B cell (primary cell): ENCODE data around the gene CRIM1. TPM values are rescaled to one million over a fixed set of nuclear protein-coding genes. Genes with fewer than 3 reads are reported as not detected.

Source experiments
- ATAC-seq: fragments of 200-7000 bp; cut with Tn5 transposase; one replicate; pipeline ENCODE4 v1.10.0; 2021; ENCODE audit warnings: low read depth, mild to moderate bottlenecking, moderate number of reproducible peaks, moderate library complexity
- CTCF ChIA-PET: fragments of 350-600 bp; sonication (Branson Sonifier 250); formaldehyde crosslinking; loops from one replicate; lab custom pipeline; 2021; ENCODE audit warnings: antibody characterized with exemption, inconsistent platforms; lab: Charles Lee
- POLR2A ChIA-PET: fragments of 350-600 bp; sonication (Branson Sonifier 250); formaldehyde crosslinking; loops from one replicate; lab custom pipeline; 2021; ENCODE audit warnings: antibody characterized with exemption; lab: Charles Lee
- DNase-seq: peaks from one replicate; pipeline ENCODE4 v3.0.0; 2013
- H2AFZ ChIP-seq: 2 replicates; pipeline ENCODE4 v1.6.1; 2012; ENCODE audit warnings: mild to moderate bottlenecking, low read depth, low read length; ENCODE audit not compliant: insufficient read depth, poor library complexity, severe bottlenecking
- H3K27ac ChIP-seq, 2 donors: 1 replicate in 1 of 2; 2 replicates in 1 of 2; pipeline ENCODE4 v1.5.1; 2012 to 2013; ENCODE audit warnings: low read length in 2 of 2, mild to moderate bottlenecking in 2 of 2, moderate library complexity in 1 of 2
- H3K27me3 ChIP-seq, 4 experiments: fragments of 200-600 bp in 1 of 4; sonication (generic) in 1 of 4; replicated peaks in 1 of 4; 1 replicate in 2 of 4; 2 replicates in 2 of 4; pipeline versions ENCODE4 v1.6.1 to v1.7.0; 2013 to 2016; ENCODE audit warnings: low read length in 3 of 4, mild to moderate bottlenecking in 2 of 4, mixed read lengths in 1 of 4, moderate library complexity in 1 of 4; ENCODE audit not compliant: insufficient read depth in 4 of 4, control insufficient read depth in 3 of 4; ENCODE audit errors: control extremely low read depth in 1 of 4
- H3K36me3 ChIP-seq, 2 experiments: replicated peaks in 1 of 2; 1 replicate in 1 of 2; 2 replicates in 1 of 2; pipeline versions ENCODE4 v1.6.1 to v1.7.1; 2013; ENCODE audit warnings: low read length in 1 of 2; ENCODE audit not compliant: insufficient read depth in 2 of 2, control insufficient read depth in 1 of 2; ENCODE audit errors: control extremely low read depth in 1 of 2, extremely low read depth in 1 of 2
- H3K4me1 ChIP-seq, 2 donors: fragments of 200-600 bp in 1 of 2; sonication (generic) in 1 of 2; 1 replicate in 1 of 2; 2 replicates in 1 of 2; pipeline versions ENCODE4 v1.5.1 to v1.6.1; 2013 to 2017; ENCODE audit warnings: low read length in 2 of 2; ENCODE audit not compliant: control insufficient read depth in 2 of 2, insufficient read depth in 2 of 2
- H3K4me2 ChIP-seq: replicated peaks from 2 replicates; pipeline ENCODE3; 2012; ENCODE audit warnings: mild to moderate bottlenecking, low read depth, low read length; ENCODE audit not compliant: poor library complexity, severe bottlenecking
- H3K4me3 ChIP-seq, 5 experiments: fragments of 200-600 bp in 1 of 5; sonication (generic) in 1 of 5; 1 replicate in 3 of 5; 2 replicates in 2 of 5; pipeline versions ENCODE4 v1.5.1 to v1.7.0; 2011 to 2016; ENCODE audit warnings: low read length in 4 of 5, mild to moderate bottlenecking in 4 of 5, low read depth in 2 of 5, control low read depth in 1 of 5, moderate library complexity in 1 of 5; ENCODE audit not compliant: insufficient read depth in 1 of 5; ENCODE audit errors: control extremely low read depth in 1 of 5, extremely low read depth in 1 of 5
- H3K79me2 ChIP-seq: fragments of 200-600 bp; sonication (generic); one replicate; pipeline ENCODE4 v1.6.0; 2016; ENCODE audit warnings: low read length; ENCODE audit not compliant: control insufficient read depth, insufficient read depth
- H3K9ac ChIP-seq: fragments of 200-600 bp; sonication (generic); 2 replicates; pipeline ENCODE4 v1.6.1; 2017; ENCODE audit warnings: mild to moderate bottlenecking, low read length, moderate library complexity
- H3K9me3 ChIP-seq, 3 donors: one replicate each; pipeline versions ENCODE4 v1.6.1 to v1.7.1; 2013; ENCODE audit warnings: low read length in 2 of 3; ENCODE audit not compliant: control insufficient read depth in 2 of 3, insufficient read depth in 1 of 3; ENCODE audit errors: control extremely low read depth in 1 of 3
- H4K20me1 ChIP-seq: 2 replicates; pipeline ENCODE4 v1.6.0; 2012; ENCODE audit warnings: mild to moderate bottlenecking, low read length; ENCODE audit not compliant: insufficient read depth, control insufficient read depth, poor library complexity, severe bottlenecking
- H3K27ac Mint-ChIP-seq: one replicate; pipeline ENCODE4 v1.8.0; 2021; ENCODE audit warnings: mixed read lengths
- H3K27me3 Mint-ChIP-seq: one replicate; pipeline ENCODE4 v1.8.0; 2021; ENCODE audit warnings: mixed read lengths
- H3K4me1 Mint-ChIP-seq: one replicate; pipeline ENCODE4 v1.8.0; 2021; ENCODE audit warnings: mixed read lengths
- H3K4me3 Mint-ChIP-seq: one replicate; pipeline ENCODE4 v1.8.0; 2021; ENCODE audit warnings: mixed read lengths
- H3K9me3 Mint-ChIP-seq: one replicate; pipeline ENCODE4 v1.8.0; 2022; ENCODE audit warnings: mixed read lengths; ENCODE audit not compliant: insufficient read depth
- EZH2 ChIP-seq: IDR thresholded peaks from 2 replicates; pipeline ENCODE4 v1.6.1; 2012; ENCODE audit warnings: borderline replicate concordance, low read depth, mild to moderate bottlenecking, moderate library complexity, low read length; ENCODE audit not compliant: insufficient read depth, poor library complexity, severe bottlenecking
- WGBS: methylation state at CpG from one replicate; pipeline ENCODE4 v1.1.5; 2013; ENCODE audit warnings: missing lambda C conversion rate; ENCODE audit not compliant: insufficient coverage; 5-methylcytosine and 5-hydroxymethylcytosine counted together
- intact Hi-C: fragments of 100-400 bp; cut with micrococcal nuclease; formaldehyde crosslinking; loops from one replicate; pipeline ENCODE4 v1.10.0; 2022
- polyA plus RNA-seq: library from polyadenylated mRNA; depleted of rRNA; stranded (reverse); fragments of >200 nt; gene quantifications from 2 replicates; pipeline ENCODE4 v1.2.3, GENCODE V29; 2012
- total RNA-seq, 2 donors: library from RNA; stranded (reverse); fragments of 120-200 nt in 1 of 2; gene quantifications; 1 replicate in 1 of 2; 2 replicates in 1 of 2; pipeline versions ENCODE4 v1.2.3 to v1.2.4, GENCODE V29; 2013 to 2022
- TF ChIP-seq, protein P1 (sequence below): fragments of 200-600 bp; IDR thresholded peaks from one replicate; pipeline ENCODE4 v1.8.0; 2022; ENCODE audit warnings: antibody characterized with exemption, mild to moderate bottlenecking

The CRIM1 gene
- total and polyA plus RNA-seq, 2 donors (not counting 1 experiment from before 2014, with no cell fraction given), result 1.3 to 5.0 TPM

DNA sequence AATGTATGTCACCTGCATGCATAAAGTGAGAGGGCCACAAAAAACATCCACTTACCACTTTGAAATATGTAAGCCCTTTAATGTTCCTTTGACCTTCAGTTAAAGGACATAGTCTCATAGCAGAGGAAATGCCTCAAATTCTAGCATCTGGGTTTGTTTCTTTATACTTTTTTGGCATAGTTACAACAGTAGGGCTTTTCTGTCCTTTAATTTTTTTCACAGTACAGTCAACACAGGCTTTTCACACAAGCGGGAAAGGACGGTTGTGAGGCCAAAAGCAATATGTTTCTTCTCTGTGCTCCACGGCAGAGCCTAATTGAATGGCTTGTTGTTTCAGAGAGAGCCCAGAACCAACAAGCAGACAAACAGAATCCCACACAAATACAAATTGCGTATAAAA is 57.6 kb downstream of the CRIM1 start:
- no peak overlapping the region for H3K4me3 ChIP-seq
- TF ChIP-seq, protein P1, sequence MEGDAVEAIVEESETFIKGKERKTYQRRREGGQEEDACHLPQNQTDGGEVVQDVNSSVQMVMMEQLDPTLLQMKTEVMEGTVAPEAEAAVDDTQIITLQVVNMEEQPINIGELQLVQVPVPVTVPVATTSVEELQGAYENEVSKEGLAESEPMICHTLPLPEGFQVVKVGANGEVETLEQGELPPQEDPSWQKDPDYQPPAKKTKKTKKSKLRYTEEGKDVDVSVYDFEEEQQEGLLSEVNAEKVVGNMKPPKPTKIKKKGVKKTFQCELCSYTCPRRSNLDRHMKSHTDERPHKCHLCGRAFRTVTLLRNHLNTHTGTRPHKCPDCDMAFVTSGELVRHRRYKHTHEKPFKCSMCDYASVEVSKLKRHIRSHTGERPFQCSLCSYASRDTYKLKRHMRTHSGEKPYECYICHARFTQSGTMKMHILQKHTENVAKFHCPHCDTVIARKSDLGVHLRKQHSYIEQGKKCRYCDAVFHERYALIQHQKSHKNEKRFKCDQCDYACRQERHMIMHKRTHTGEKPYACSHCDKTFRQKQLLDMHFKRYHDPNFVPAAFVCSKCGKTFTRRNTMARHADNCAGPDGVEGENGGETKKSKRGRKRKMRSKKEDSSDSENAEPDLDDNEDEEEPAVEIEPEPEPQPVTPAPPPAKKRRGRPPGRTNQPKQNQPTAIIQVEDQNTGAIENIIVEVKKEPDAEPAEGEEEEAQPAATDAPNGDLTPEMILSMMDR, result no peak
- TF ChIP-seq EZH2, result no peak
- POLR2A ChIA-PET, result no interaction called here
- H3K27ac ChIP-seq, result no peak overlapping the region
- H3K9ac ChIP-seq, result no peak overlapping the region
- no peak overlapping the region for H3K4me3 Mint-ChIP-seq
- ATAC-seq (no peak), DNase-seq (no peak)
- no peaks in the 10 kb centered on the region for H3K9me3 Mint-ChIP-seq
- 100% methylated on average over 4 of the region's 4 CpGs for WGBS
- H3K9me3 ChIP-seq, result no peaks in the 10 kb centered on the region
- no peaks in the 10 kb centered on the region for H3K79me2 ChIP-seq
- intact Hi-C loops, result no loop called here
- H3K27me3 ChIP-seq, result no peaks in the 10 kb centered on the region
- H3K4me1 ChIP-seq, result no peaks in the 10 kb centered on the region
- no peak overlapping the region for H3K4me2 ChIP-seq
- H3K27ac Mint-ChIP-seq, result no peak overlapping the region
- no peaks in the 10 kb centered on the region for H3K27me3 Mint-ChIP-seq
- no peaks in the 10 kb centered on the region for H3K36me3 ChIP-seq
- no peaks in the 10 kb centered on the region for H3K4me1 Mint-ChIP-seq
- CTCF ChIA-PET, result interaction anchor here (1.5 kb wide), 1 partner anchor 17 kb away, joined by 4 read pairs; no protein-coding TSS in a partner anchor
- no peaks in the 10 kb centered on the region for H4K20me1 ChIP-seq
- no peak overlapping the region for H2AFZ ChIP-seq

- no peaks in the 10 kb centered on the region for H3K79me2 ChIP-seq
- no peaks in the 10 kb centered on the region for H4K20me1 ChIP-seq
- POLR2A ChIA-PET, result no interaction called here
Measured at GRCh38 chr2:36414307-36414706, 58.7 kb downstream of the CRIM1 start.

More at GRCh38 chr2:36414307-36414706, 58.7 kb downstream of the CRIM1 start:
- no peak for ATAC-seq
- Histone ChIP-seq H3K9ac (no peak overlapping the region), H3K9me3 (no peaks in the 10 kb centered on the region), H3K4me3 (no peak overlapping the region), H2AFZ (no peak overlapping the region), H3K4me1 (no peaks in the 10 kb centered on the region), H3K27me3 (no peaks in the 10 kb centered on the region), H3K36me3 (no peaks in the 10 kb centered on the region), H3K27ac (no peak overlapping the region), H3K4me2 (no peak overlapping the region)
- no peaks in the 10 kb centered on the region for H3K4me1 Mint-ChIP-seq
- no peaks in the 10 kb centered on the region for H3K27me3 Mint-ChIP-seq
- H3K9me3 Mint-ChIP-seq, result no peaks in the 10 kb centered on the region
- intact Hi-C loops, result no loop called here
- no peak for TF ChIP-seq EZH2
- TF ChIP-seq, protein P1, result no peak
- WGBS, result 67% methylated on average over 3 of the region's 4 CpGs
- CTCF ChIA-PET, result interaction anchor here (1.5 kb wide), 1 partner anchor 18 kb away, joined by 4 read pairs; no protein-coding TSS in a partner anchor
- no peak for DNase-seq
- H3K27ac Mint-ChIP-seq, result no peak overlapping the region
- H3K4me3 Mint-ChIP-seq, result no peak overlapping the region
